ENCODE data around the gene SEC23IP. TPM values are rescaled to one million over a fixed set of nuclear protein-coding genes. Genes with fewer than 3 reads are reported as not detected.
A peak's percentile ranks its signal among the peaks of the same experiment; 100 is the strongest.

Gene SEC23IP
- total and polyA plus RNA-seq, 5 donors from 2014 or later, result 29.7 to 58.6 (median 47.8) TPM

GRCh38 chr10:119858063-119858462 lies 34.5 kb upstream of the SEC23IP start:
- Mint-ChIP-seq H3K27ac (no peak overlapping the region), H3K9me3 (no peaks in the 10 kb centered on the region), H3K4me3 (no peak overlapping the region), H3K36me3 (peaks cover 17% of the 10 kb centered on the region), H3K27me3 (no peaks in the 10 kb centered on the region), H3K4me1 (peaks cover 14 to 36% (median 31%) of the 10 kb centered on the region in 4 donors)
- peaks cover 41% of the 10 kb centered on the region for H3K36me3 ChIP-seq (ENCODE audit: control insufficient read depth, insufficient read depth, low read length)
- no peak overlapping the region for H3K27ac ChIP-seq (ENCODE audit: insufficient read depth, low read length, poor library complexity, severe bottlenecking)
- H3K27me3 ChIP-seq (ENCODE audit: control insufficient read depth, insufficient read depth, low read length), result no peaks in the 10 kb centered on the region
- H3K4me3 ChIP-seq (ENCODE audit: low read depth, low read length), result no peak overlapping the region
- ATAC-seq (ENCODE audit: low read depth in 2 of 2), result no peak
- H3K4me1 ChIP-seq (ENCODE audit: control insufficient read depth, insufficient read depth, low read length, poor library complexity, severe bottlenecking), result peaks cover 9% of the 10 kb centered on the region
- no peak for DNase-seq
- no peaks in the 10 kb centered on the region for H3K9me3 ChIP-seq (ENCODE audit: control insufficient read depth in 2 of 2, low read length in 2 of 2)

GRCh38 chr10:119859420-119860258 lies 32.9 kb upstream of the SEC23IP start:
- Mint-ChIP-seq H3K36me3 (peaks cover 21% of the 10 kb centered on the region), H3K4me1 (peaks cover 18 to 47% (median 38%) of the 10 kb centered on the region in 4 donors), H3K4me3 (peak overlapping the region in 1 of 4 donors; percentile 15), H3K27ac (peak overlapping the region in 2 of 3 donors; percentile 27 to 68), H3K9me3 (peaks cover 0 to 10% (median 2%) of the 10 kb centered on the region in 7 donors), H3K27me3 (no peaks in the 10 kb centered on the region)
- Histone ChIP-seq H3K36me3 (ENCODE audit: control insufficient read depth, insufficient read depth, low read length) (peaks cover 32% of the 10 kb centered on the region), H3K4me1 (ENCODE audit: control insufficient read depth, insufficient read depth, low read length, poor library complexity, severe bottlenecking) (peaks cover 9% of the 10 kb centered on the region), H3K27ac (ENCODE audit: insufficient read depth, low read length, poor library complexity, severe bottlenecking) (peak overlapping the region; percentile 49), H3K9me3 (ENCODE audit: control insufficient read depth in 2 of 2, low read length in 2 of 2) (no peaks in the 10 kb centered on the region), H3K4me3 (ENCODE audit: low read depth, low read length) (no peak overlapping the region), H3K27me3 (ENCODE audit: control insufficient read depth, insufficient read depth, low read length) (no peaks in the 10 kb centered on the region)
- DNase-seq (peak in 2 of 3 donors; percentile 65 to 80), ATAC-seq (ENCODE audit: low read depth in 2 of 2) (peak; percentile 65 to 74)

GRCh38 chr10:119860866-119861607 lies 31.5 kb upstream of the SEC23IP start:
- H3K27ac Mint-ChIP-seq, result peak overlapping the region in 2 of 3 donors; percentile 12 to 43
- peaks cover 0 to 11% (median 2%) of the 10 kb centered on the region in 7 donors for H3K9me3 Mint-ChIP-seq
- Histone ChIP-seq H3K9me3 (ENCODE audit: control insufficient read depth in 2 of 2, low read length in 2 of 2) (no peaks in the 10 kb centered on the region), H3K4me1 (ENCODE audit: control insufficient read depth, insufficient read depth, low read length, poor library complexity, severe bottlenecking) (peaks cover 9% of the 10 kb centered on the region), H3K27ac (ENCODE audit: insufficient read depth, low read length, poor library complexity, severe bottlenecking) (no peak overlapping the region), H3K36me3 (ENCODE audit: control insufficient read depth, insufficient read depth, low read length) (peaks cover 28% of the 10 kb centered on the region), H3K4me3 (ENCODE audit: low read depth, low read length) (no peak overlapping the region), H3K27me3 (ENCODE audit: control insufficient read depth, insufficient read depth, low read length) (no peaks in the 10 kb centered on the region)
- ATAC-seq (ENCODE audit: low read depth in 2 of 2) (no peak), DNase-seq (peak in 1 of 3 donors; percentile 21)
- H3K27me3 Mint-ChIP-seq, result no peaks in the 10 kb centered on the region
- no peak overlapping the region for H3K4me3 Mint-ChIP-seq
- peaks cover 16 to 59% (median 49%) of the 10 kb centered on the region in 4 donors for H3K4me1 Mint-ChIP-seq
- H3K36me3 Mint-ChIP-seq, result peaks cover 19% of the 10 kb centered on the region

GRCh38 chr10:119862524-119862923 lies 30.0 kb upstream of the SEC23IP start:
- Mint-ChIP-seq H3K9me3 (peaks cover 0 to 11% (median 2%) of the 10 kb centered on the region in 7 donors), H3K36me3 (peaks cover 15% of the 10 kb centered on the region), H3K27me3 (no peaks in the 10 kb centered on the region), H3K4me1 (peaks cover 16 to 68% (median 56%) of the 10 kb centered on the region in 4 donors), H3K27ac (no peak overlapping the region), H3K4me3 (no peak overlapping the region)
- no peak for DNase-seq
- no peak overlapping the region for H3K4me3 ChIP-seq (ENCODE audit: low read depth, low read length)
- H3K36me3 ChIP-seq (ENCODE audit: control insufficient read depth, insufficient read depth, low read length), result peaks cover 16% of the 10 kb centered on the region
- no peak for ATAC-seq (ENCODE audit: low read depth in 2 of 2)
- peaks cover 12% of the 10 kb centered on the region for H3K4me1 ChIP-seq (ENCODE audit: control insufficient read depth, insufficient read depth, low read length, poor library complexity, severe bottlenecking)
- H3K27ac ChIP-seq (ENCODE audit: insufficient read depth, low read length, poor library complexity, severe bottlenecking), result no peak overlapping the region
- no peaks in the 10 kb centered on the region for H3K9me3 ChIP-seq (ENCODE audit: control insufficient read depth in 2 of 2, low read length in 2 of 2)
- no peaks in the 10 kb centered on the region for H3K27me3 ChIP-seq (ENCODE audit: control insufficient read depth, insufficient read depth, low read length)

- no peaks in the 10 kb centered on the region for H3K27me3 Mint-ChIP-seq
- peak overlapping the region in 2 of 4 donors; percentile 3 to 46 for H3K4me3 Mint-ChIP-seq
Measured at GRCh38 chr10:119863951-119864565, 28.5 kb upstream of the SEC23IP start.

GRCh38 chr10:119865699-119866240 lies 26.8 kb upstream of the SEC23IP start:
- Mint-ChIP-seq H3K4me1 (peaks cover 20 to 81% (median 64%) of the 10 kb centered on the region in 4 donors), H3K27me3 (no peaks in the 10 kb centered on the region), H3K27ac (peak overlapping the region in 1 of 3 donors; percentile 69), H3K36me3 (peaks cover 16% of the 10 kb centered on the region), H3K9me3 (peaks cover 0 to 11% (median 2%) of the 10 kb centered on the region in 7 donors), H3K4me3 (peak overlapping the region in 1 of 4 donors; percentile 1)
- no peak for DNase-seq
- no peak overlapping the region for H3K4me3 ChIP-seq (ENCODE audit: low read depth, low read length)
- H3K27me3 ChIP-seq (ENCODE audit: control insufficient read depth, insufficient read depth, low read length), result no peaks in the 10 kb centered on the region
- H3K27ac ChIP-seq (ENCODE audit: insufficient read depth, low read length, poor library complexity, severe bottlenecking), result no peak overlapping the region
- H3K36me3 ChIP-seq (ENCODE audit: control insufficient read depth, insufficient read depth, low read length), result peaks cover 8% of the 10 kb centered on the region
- no peak for ATAC-seq (ENCODE audit: low read depth in 2 of 2)
- no peaks in the 10 kb centered on the region for H3K9me3 ChIP-seq (ENCODE audit: control insufficient read depth in 2 of 2, low read length in 2 of 2)
- peaks cover 36% of the 10 kb centered on the region for H3K4me1 ChIP-seq (ENCODE audit: control insufficient read depth, insufficient read depth, low read length, poor library complexity, severe bottlenecking)

More at GRCh38 chr10:119863951-119864565, 28.5 kb upstream of the SEC23IP start:
- Histone ChIP-seq H3K9me3 (ENCODE audit: control insufficient read depth in 2 of 2, low read length in 2 of 2) (no peaks in the 10 kb centered on the region), H3K36me3 (ENCODE audit: control insufficient read depth, insufficient read depth, low read length) (peaks cover 8% of the 10 kb centered on the region), H3K27me3 (ENCODE audit: control insufficient read depth, insufficient read depth, low read length) (no peaks in the 10 kb centered on the region), H3K27ac (ENCODE audit: insufficient read depth, low read length, poor library complexity, severe bottlenecking) (no peak overlapping the region), H3K4me1 (ENCODE audit: control insufficient read depth, insufficient read depth, low read length, poor library complexity, severe bottlenecking) (peaks cover 26% of the 10 kb centered on the region), H3K4me3 (ENCODE audit: low read depth, low read length) (no peak overlapping the region)
- H3K27ac Mint-ChIP-seq, result peak overlapping the region in 2 of 3 donors; percentile 29 to 69
- no peak for DNase-seq
- ATAC-seq (ENCODE audit: low read depth in 2 of 2), result no peak
- peaks cover 15% of the 10 kb centered on the region for H3K36me3 Mint-ChIP-seq
- H3K4me1 Mint-ChIP-seq, result peaks cover 21 to 79% (median 65%) of the 10 kb centered on the region in 4 donors
- H3K9me3 Mint-ChIP-seq, result peaks cover 0 to 11% (median 2%) of the 10 kb centered on the region in 7 donors

GRCh38 chr10:119867317-119867716 lies 25.2 kb upstream of the SEC23IP start:
- ATAC-seq (ENCODE audit: low read depth in 2 of 2) (no peak), DNase-seq (no peak)
- Histone ChIP-seq H3K27me3 (ENCODE audit: control insufficient read depth, insufficient read depth, low read length) (no peaks in the 10 kb centered on the region), H3K36me3 (ENCODE audit: control insufficient read depth, insufficient read depth, low read length) (peaks cover 8% of the 10 kb centered on the region), H3K4me1 (ENCODE audit: control insufficient read depth, insufficient read depth, low read length, poor library complexity, severe bottlenecking) (peaks cover 44% of the 10 kb centered on the region), H3K9me3 (ENCODE audit: control insufficient read depth in 2 of 2, low read length in 2 of 2) (no peaks in the 10 kb centered on the region), H3K4me3 (ENCODE audit: low read depth, low read length) (no peak overlapping the region), H3K27ac (ENCODE audit: insufficient read depth, low read length, poor library complexity, severe bottlenecking) (no peak overlapping the region)
- Mint-ChIP-seq H3K27ac (peak overlapping the region in 2 of 3 donors; percentile 27 to 65), H3K4me1 (peaks cover 24 to 80% (median 64%) of the 10 kb centered on the region in 4 donors), H3K36me3 (peaks cover 16% of the 10 kb centered on the region), H3K27me3 (no peaks in the 10 kb centered on the region), H3K9me3 (peaks cover 0 to 11% (median 2%) of the 10 kb centered on the region in 7 donors), H3K4me3 (peak overlapping the region in 2 of 4 donors; percentile 21 to 74)
